ELR (cell line): Measurements from ENCODE around the gene PTPRT.

Source experiments
- DNase-seq: peaks from one replicate; pipeline ENCODE4 v3.0.0-alpha.2; 2015; ENCODE audit warnings: low read depth

PTPRT gene

GRCh38 chr20:42043921-42044320 lies 1145.8 kb downstream of the PTPRT start:
- DNase-seq: no peak

GRCh38 chr20:42041000-42041565 lies 1148.6 kb downstream of the PTPRT start:
- no peak for DNase-seq

- no peak for DNase-seq
Observed at GRCh38 chr20:42027746-42028268, 1161.9 kb downstream of the PTPRT start.

GRCh38 chr20:42026599-42026998 lies 1163.1 kb downstream of the PTPRT start:
- DNase-seq: no peak

GRCh38 chr20:42024653-42025052 lies 1165.1 kb downstream of the PTPRT start:
- DNase-seq: no peak
